Astrocyte (in vitro differentiated cells and primary cell): Measurements from ENCODE around the gene CLN3. TPM values are rescaled to one million over a fixed set of nuclear protein-coding genes. Genes with fewer than 3 reads are reported as not detected.
"Not testable (repeated sequence)": the region's sequence is repeated elsewhere in the genome, so short reads cannot be mapped to it uniquely, and the experiment has no call there.

Source experiments
- DNase-seq: peaks from one replicate; pipeline ENCODE4 v3.0.0-alpha.2; 2010; ENCODE audit warnings: low read depth
- FAIRE-seq: peaks from 2 replicates; lab custom pipeline; 2011; peaks lifted over from hg19 to GRCh38; lab: Jason Lieb, UNC
- H2AFZ ChIP-seq: 2 replicates; pipeline ENCODE4 v1.6.0; 2012; ENCODE audit warnings: low read depth, low read length, inconsistent platforms
- H3K27ac ChIP-seq: 2 replicates; pipeline ENCODE4 v1.5.1; 2011; ENCODE audit warnings: low read depth, low read length, inconsistent platforms
- H3K27me3 ChIP-seq: 2 replicates; pipeline ENCODE4 v1.6.0; 2011; ENCODE audit warnings: low read length, inconsistent platforms; ENCODE audit not compliant: insufficient read depth
- H3K36me3 ChIP-seq: 2 replicates; pipeline ENCODE4 v1.5.1; 2011; ENCODE audit warnings: low read length, inconsistent platforms; ENCODE audit not compliant: insufficient read depth
- H3K4me1 ChIP-seq: 2 replicates; pipeline ENCODE4 v1.5.1; 2011; ENCODE audit warnings: low read length, inconsistent platforms; ENCODE audit not compliant: insufficient read depth
- H3K4me2 ChIP-seq: 2 replicates; pipeline ENCODE4 v1.6.0; 2012; ENCODE audit warnings: low read length, inconsistent platforms
- H3K4me3 ChIP-seq: 2 replicates; pipeline ENCODE4 v1.5.1; 2011; ENCODE audit warnings: low read depth, mild to moderate bottlenecking, low read length, inconsistent platforms; ENCODE audit not compliant: insufficient read depth
- H3K79me2 ChIP-seq: 2 replicates; pipeline ENCODE4 v1.6.0; 2012; ENCODE audit warnings: mild to moderate bottlenecking, low read length, inconsistent platforms; ENCODE audit not compliant: insufficient read depth
- H3K9ac ChIP-seq: 2 replicates; pipeline ENCODE4 v1.6.0; 2012; ENCODE audit warnings: mild to moderate bottlenecking, low read length, inconsistent platforms
- H3K9me3 ChIP-seq: 2 replicates; pipeline ENCODE4 v1.5.1; 2012; ENCODE audit warnings: low read depth, mild to moderate bottlenecking, low read length, inconsistent platforms; ENCODE audit not compliant: insufficient read depth
- H4K20me1 ChIP-seq: 2 replicates; pipeline ENCODE4 v1.6.0; 2012; ENCODE audit warnings: low read length, inconsistent platforms; ENCODE audit not compliant: insufficient read depth
- H3K27ac Mint-ChIP-seq: one replicate; pipeline ENCODE4 v1.8.0; 2021; ENCODE audit warnings: mild to moderate bottlenecking, mixed read lengths; ENCODE audit not compliant: unreplicated experiment
- H3K27me3 Mint-ChIP-seq: one replicate; pipeline ENCODE4 v1.8.0; 2021; ENCODE audit warnings: low read depth, mixed read lengths; ENCODE audit not compliant: unreplicated experiment
- H3K36me3 Mint-ChIP-seq: one replicate; pipeline ENCODE4 v1.8.0; 2021; ENCODE audit warnings: low read depth, mixed read lengths; ENCODE audit not compliant: unreplicated experiment
- H3K4me1 Mint-ChIP-seq: one replicate; pipeline ENCODE4 v1.8.0; 2021; ENCODE audit warnings: low read depth, mixed read lengths; ENCODE audit not compliant: unreplicated experiment
- H3K4me3 Mint-ChIP-seq: one replicate; pipeline ENCODE4 v1.8.0; 2021; ENCODE audit warnings: mild to moderate bottlenecking, moderate library complexity, mixed read lengths; ENCODE audit not compliant: unreplicated experiment
- H3K9me3 Mint-ChIP-seq: one replicate; pipeline ENCODE4 v1.8.0; 2021; ENCODE audit warnings: mild to moderate bottlenecking, mixed read lengths; ENCODE audit not compliant: unreplicated experiment
- total RNA-seq: library from RNA; stranded (reverse); gene quantifications from 2 replicates; pipeline ENCODE4 v1.2.1, GENCODE V29; 2021

The CLN3 gene
- total RNA-seq, 1 donor from 2014 or later, result 26.0 TPM

DNA sequence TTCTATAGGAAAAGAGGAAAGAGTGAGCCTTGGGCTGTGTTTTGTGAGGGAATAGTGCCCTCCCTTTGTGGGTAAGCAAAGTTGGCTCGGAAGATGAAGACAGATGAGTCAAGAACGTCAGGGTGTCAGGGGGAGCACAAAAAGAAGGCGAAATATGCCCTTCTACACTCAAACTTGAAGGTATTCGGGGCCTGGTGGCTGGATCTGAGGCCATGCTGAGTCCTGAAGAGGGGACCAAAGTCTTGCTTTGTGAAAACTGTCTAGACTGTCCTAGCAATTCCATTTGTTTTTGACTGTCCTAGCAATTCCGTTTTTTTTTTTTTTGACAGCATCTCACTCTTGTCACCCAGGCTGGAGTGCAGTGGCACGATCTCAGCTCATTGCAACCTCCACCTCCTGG, 53.0 kb downstream of the CLN3 start:
- not testable (repeated sequence) for H4K20me1 ChIP-seq, H3K79me2 ChIP-seq, DNase-seq, H3K4me3 ChIP-seq, H3K9me3 Mint-ChIP-seq, H3K27ac ChIP-seq, H3K4me1 Mint-ChIP-seq, H3K27me3 ChIP-seq, H3K9ac ChIP-seq, H3K4me3 Mint-ChIP-seq, H3K36me3 ChIP-seq, H3K27me3 Mint-ChIP-seq, H3K4me2 ChIP-seq, H3K27ac Mint-ChIP-seq, H2AFZ ChIP-seq, H3K36me3 Mint-ChIP-seq, FAIRE-seq, H3K4me1 ChIP-seq, H3K9me3 ChIP-seq

DNA sequence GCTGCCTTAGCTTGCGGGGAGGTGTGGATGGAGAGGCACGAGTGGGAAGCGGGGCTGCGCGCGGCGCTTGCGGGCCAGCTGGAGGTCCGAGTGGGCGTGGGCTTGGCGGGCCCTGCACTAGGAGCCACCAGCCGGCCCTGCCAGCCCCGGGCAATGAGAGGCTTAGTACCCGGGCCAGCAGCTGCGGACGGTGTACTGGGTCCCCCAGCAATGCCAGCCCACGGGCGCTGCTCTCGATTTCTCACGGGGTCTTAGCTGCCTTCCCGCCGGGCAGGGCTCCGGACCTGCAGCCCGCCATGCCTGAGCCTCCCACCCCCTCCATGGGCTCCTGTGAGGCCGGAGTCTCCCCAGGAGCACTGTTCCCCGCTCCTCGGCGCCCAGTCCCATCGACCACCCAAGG, 56.5 kb downstream of the CLN3 start:
- H3K27me3 ChIP-seq, H3K36me3 Mint-ChIP-seq, H3K4me1 ChIP-seq, H3K79me2 ChIP-seq, H3K4me1 Mint-ChIP-seq, H3K27me3 Mint-ChIP-seq, H3K9ac ChIP-seq, H3K27ac Mint-ChIP-seq, H4K20me1 ChIP-seq, H3K4me2 ChIP-seq, H2AFZ ChIP-seq, H3K4me3 ChIP-seq, H3K27ac ChIP-seq, H3K4me3 Mint-ChIP-seq, FAIRE-seq, H3K36me3 ChIP-seq, H3K9me3 Mint-ChIP-seq, DNase-seq, H3K9me3 ChIP-seq: not testable (repeated sequence)

Other genes with a start within 250 kb of the CLN3 start
- 4.0 and 7.0 TPM in 2 replicates for gene SBK1, start 199.5 kb downstream of the CLN3 start, total RNA-seq
- 1.7 TPM in 1 of 2 replicates, not detected in the other for gene NPIPB6, start 128.6 kb downstream of the CLN3 start, total RNA-seq
- 18.2 and 58.5 TPM in 2 replicates for gene EIF3CL, start 88.2 kb downstream of the CLN3 start, total RNA-seq
- not detected in 2 replicates for gene NPIPB7, start 19.7 kb downstream of the CLN3 start, total RNA-seq
- gene APOBR, start 2.6 kb upstream of the CLN3 start, total RNA-seq, result not detected in 2 replicates
- gene IL27, start 14.8 kb upstream of the CLN3 start, total RNA-seq, result not detected in 2 replicates
- gene NUPR1, start 46.9 kb upstream of the CLN3 start, total RNA-seq, result 3.8 and 9.5 TPM in 2 replicates
- 10.6 and 12.1 TPM in 2 replicates for gene SGF29, start 61.8 kb upstream of the CLN3 start, total RNA-seq
- gene SULT1A2, start 105.0 kb upstream of the CLN3 start, total RNA-seq, result not detected in 2 replicates
- gene SULT1A1, start 118.0 kb upstream of the CLN3 start, total RNA-seq, result 0.41 and 0.53 TPM in 2 replicates
- gene NPIPB8, start 146.0 kb upstream of the CLN3 start, total RNA-seq, result not detected in 2 replicates
- 880 and 953 TPM in 2 replicates for gene EIF3C, start 219.4 kb upstream of the CLN3 start, total RNA-seq